ENCODE data around the gene CKS1B.

DNA sequence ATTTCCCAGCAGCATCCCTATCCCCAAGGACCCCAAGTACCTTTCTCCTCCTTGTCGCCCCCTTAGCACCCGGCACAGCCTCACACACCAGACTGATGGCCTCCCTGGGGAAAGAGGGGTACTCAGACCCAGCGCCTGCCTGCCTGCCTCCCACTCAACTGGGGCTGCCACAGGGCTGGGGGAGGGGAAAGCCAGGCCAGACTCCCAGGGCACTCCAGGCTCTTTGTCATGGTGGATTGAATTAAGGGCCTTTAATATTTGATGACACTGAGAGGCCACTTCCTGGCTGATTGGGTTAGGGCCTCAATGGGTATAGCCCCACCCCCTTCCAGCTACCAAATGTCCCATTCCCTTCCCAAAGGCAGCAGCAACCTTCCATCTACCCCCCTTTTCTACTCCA, 5.8 kb upstream of the CKS1B start:
- TF ChIP-seq, protein P1, sequence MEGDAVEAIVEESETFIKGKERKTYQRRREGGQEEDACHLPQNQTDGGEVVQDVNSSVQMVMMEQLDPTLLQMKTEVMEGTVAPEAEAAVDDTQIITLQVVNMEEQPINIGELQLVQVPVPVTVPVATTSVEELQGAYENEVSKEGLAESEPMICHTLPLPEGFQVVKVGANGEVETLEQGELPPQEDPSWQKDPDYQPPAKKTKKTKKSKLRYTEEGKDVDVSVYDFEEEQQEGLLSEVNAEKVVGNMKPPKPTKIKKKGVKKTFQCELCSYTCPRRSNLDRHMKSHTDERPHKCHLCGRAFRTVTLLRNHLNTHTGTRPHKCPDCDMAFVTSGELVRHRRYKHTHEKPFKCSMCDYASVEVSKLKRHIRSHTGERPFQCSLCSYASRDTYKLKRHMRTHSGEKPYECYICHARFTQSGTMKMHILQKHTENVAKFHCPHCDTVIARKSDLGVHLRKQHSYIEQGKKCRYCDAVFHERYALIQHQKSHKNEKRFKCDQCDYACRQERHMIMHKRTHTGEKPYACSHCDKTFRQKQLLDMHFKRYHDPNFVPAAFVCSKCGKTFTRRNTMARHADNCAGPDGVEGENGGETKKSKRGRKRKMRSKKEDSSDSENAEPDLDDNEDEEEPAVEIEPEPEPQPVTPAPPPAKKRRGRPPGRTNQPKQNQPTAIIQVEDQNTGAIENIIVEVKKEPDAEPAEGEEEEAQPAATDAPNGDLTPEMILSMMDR (conservative IDR thresholded peaks at IDR 0.05 in 1 of 2, IDR thresholded peaks at IDR 0.05 in 1 of 2; ENCODE audit: extremely low read depth in 1 of 2, insufficient read depth in 1 of 2, low read depth in 1 of 2, low read length in 2 of 2): no peak
- no peak for TF ChIP-seq EZH2 (IDR thresholded peaks at IDR 0.05; ENCODE audit: borderline replicate concordance, low read length)

All from mammary epithelial cell (primary cell).